A673 (cell line): ENCODE measurements around the gene EEIG1.

ENCODE experiments used
- CTCF ChIP-seq: fragments of 300-800, 200-600 bp; sonication (generic); conservative IDR thresholded peaks from 2 replicates; pipeline ENCODE4 v1.5.1; 2017; ENCODE audit warnings: low read depth, mild to moderate bottlenecking, antibody characterized with exemption, low read length, moderate library complexity, mixed read lengths
- EZH2 ChIP-seq: fragments of 200-600 bp; sonication (generic); IDR thresholded peaks from 2 replicates; pipeline ENCODE4 v1.6.1; 2017; ENCODE audit warnings: borderline replicate concordance, low read depth, mild to moderate bottlenecking, mixed read lengths, antibody characterized with exemption, low read length; ENCODE audit not compliant: poor library complexity, severe bottlenecking

- TF ChIP-seq EZH2 (no peak), CTCF (no peak)
Observed at GRCh38 chr9:127938298-127938690, 42.5 kb downstream of the EEIG1 start.
